ENCODE results near the gene C2CD4D.

DNA sequence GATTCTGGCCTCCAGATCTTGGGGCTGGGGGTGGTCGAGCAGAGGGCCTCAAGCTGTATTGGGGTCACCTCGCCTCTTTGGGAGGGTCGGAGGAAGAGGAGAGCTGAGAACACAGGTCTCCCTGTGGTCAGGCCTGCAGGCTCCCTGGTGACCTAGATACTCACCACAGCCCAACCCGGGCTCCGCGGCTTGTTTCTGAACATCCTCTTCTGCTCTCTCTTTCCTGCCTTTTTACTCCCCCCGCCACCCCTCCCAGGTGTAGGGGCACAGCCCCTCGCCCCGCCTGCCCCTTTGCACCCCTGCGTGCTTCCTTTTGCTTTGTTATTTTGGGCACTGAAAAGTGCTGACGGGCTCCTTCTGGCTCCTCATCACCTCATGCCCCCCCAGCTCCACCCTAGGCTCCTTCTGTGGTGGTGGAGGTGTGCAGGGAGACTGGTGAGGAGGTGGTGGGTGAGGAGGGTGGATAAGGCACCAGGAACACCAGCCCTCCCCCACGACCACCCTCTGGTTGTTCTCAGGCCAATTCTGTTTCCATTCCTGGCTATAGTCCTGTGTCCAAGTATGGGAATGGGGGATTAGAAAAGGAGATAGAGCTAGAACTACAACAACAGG is 23.8 kb downstream of the C2CD4D start:
- no peak for TF ChIP-seq EP300 (IDR thresholded peaks at IDR 0.05)
- TF ChIP-seq, protein P1, sequence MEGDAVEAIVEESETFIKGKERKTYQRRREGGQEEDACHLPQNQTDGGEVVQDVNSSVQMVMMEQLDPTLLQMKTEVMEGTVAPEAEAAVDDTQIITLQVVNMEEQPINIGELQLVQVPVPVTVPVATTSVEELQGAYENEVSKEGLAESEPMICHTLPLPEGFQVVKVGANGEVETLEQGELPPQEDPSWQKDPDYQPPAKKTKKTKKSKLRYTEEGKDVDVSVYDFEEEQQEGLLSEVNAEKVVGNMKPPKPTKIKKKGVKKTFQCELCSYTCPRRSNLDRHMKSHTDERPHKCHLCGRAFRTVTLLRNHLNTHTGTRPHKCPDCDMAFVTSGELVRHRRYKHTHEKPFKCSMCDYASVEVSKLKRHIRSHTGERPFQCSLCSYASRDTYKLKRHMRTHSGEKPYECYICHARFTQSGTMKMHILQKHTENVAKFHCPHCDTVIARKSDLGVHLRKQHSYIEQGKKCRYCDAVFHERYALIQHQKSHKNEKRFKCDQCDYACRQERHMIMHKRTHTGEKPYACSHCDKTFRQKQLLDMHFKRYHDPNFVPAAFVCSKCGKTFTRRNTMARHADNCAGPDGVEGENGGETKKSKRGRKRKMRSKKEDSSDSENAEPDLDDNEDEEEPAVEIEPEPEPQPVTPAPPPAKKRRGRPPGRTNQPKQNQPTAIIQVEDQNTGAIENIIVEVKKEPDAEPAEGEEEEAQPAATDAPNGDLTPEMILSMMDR (IDR thresholded peaks at IDR 0.05): no peak

Data from tibial nerve (tissue), 4 donors.